ENCODE measurements around the gene TMEM187. TPM values are rescaled to one million over a fixed set of nuclear protein-coding genes. Genes with fewer than 3 reads are reported as not detected.
"Not testable (repeated sequence)": the region's sequence is repeated elsewhere in the genome, so short reads cannot be mapped to it uniquely, and the experiment has no call there.

Gene TMEM187
- total RNA-seq, 2 donors from 2014 or later, result 4.8 to 8.1 TPM

DNA sequence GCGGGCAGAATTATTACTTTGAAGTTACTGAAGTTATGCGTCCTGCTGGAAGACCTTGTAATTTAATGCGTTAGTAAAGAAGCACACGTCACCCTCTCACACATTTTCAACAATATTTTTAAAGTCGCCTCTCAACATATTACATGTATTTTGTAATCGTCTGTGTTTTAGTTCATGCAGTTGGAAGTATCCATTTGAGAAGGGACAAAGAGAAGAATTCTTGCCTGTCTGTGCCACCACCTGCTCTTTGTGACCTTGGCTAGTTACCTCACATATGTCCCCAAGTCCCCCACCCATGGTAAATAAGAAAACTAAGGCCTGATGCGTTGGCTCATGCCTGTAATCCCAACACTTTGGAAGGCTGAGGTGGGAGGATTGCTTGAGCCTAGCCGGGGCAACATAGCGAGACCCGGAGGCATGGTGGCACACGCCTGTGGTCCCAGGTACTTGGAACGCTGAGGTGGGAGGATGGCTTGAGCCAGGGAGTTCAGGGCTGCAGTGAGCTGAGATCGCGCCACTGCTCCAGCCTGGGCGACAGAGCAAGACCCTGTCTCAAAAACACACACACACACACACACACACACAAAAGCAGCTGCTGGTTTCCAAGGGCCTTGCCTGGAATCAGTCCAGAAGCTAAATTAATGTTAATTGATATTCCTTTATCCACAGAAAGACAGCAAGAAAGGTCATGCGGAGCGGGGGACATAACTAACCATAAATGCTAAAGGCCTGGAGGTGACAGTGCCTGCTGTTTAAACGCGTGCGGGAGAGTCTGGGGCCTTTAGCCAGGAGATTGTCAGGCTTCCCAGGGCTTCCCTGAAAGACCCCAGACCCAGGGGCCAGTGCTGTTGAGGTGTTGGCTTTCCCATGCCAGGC is 811 bp downstream of the TMEM187 start:
- 61 to 92% methylated on average over 2 to 12 of the region's 20 CpGs for WGBS, 2 experiments (ENCODE audit: insufficient coverage in 1 of 2, insufficient read length in 1 of 2)
- H3K4me3 Mint-ChIP-seq, result peak overlapping the region; percentile 96
- DNase-seq, result peak; percentile 48
- H3K27me3 Mint-ChIP-seq (ENCODE audit: insufficient read depth), result no peaks in the 10 kb centered on the region
- TF ChIP-seq, protein P1, sequence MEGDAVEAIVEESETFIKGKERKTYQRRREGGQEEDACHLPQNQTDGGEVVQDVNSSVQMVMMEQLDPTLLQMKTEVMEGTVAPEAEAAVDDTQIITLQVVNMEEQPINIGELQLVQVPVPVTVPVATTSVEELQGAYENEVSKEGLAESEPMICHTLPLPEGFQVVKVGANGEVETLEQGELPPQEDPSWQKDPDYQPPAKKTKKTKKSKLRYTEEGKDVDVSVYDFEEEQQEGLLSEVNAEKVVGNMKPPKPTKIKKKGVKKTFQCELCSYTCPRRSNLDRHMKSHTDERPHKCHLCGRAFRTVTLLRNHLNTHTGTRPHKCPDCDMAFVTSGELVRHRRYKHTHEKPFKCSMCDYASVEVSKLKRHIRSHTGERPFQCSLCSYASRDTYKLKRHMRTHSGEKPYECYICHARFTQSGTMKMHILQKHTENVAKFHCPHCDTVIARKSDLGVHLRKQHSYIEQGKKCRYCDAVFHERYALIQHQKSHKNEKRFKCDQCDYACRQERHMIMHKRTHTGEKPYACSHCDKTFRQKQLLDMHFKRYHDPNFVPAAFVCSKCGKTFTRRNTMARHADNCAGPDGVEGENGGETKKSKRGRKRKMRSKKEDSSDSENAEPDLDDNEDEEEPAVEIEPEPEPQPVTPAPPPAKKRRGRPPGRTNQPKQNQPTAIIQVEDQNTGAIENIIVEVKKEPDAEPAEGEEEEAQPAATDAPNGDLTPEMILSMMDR (conservative IDR thresholded peaks at IDR 0.05), result no peak
- peaks cover under 1% of the 10 kb centered on the region for H3K36me3 Mint-ChIP-seq (ENCODE audit: low read depth)
- H3K9me3 Mint-ChIP-seq, result no peaks in the 10 kb centered on the region
- Histone ChIP-seq H3K9ac (ENCODE audit: extremely low read depth, low read length, poor library complexity, severe bottlenecking) (peak overlapping the region; percentile 83), H3K27ac (ENCODE audit: low read depth, low read length) (peak overlapping the region; percentile 99), H3K4me3 (ENCODE audit: low read length) (peak overlapping the region; percentile 89), H3K36me3 (ENCODE audit: control insufficient read depth, insufficient read depth, low read length) (peaks cover 8% of the 10 kb centered on the region), H3K27me3 (ENCODE audit: control insufficient read depth, insufficient read depth, low read length, poor library complexity, severe bottlenecking) (no peaks in the 10 kb centered on the region), H3K9me3 (ENCODE audit: control insufficient read depth, low read length) (no peaks in the 10 kb centered on the region), H3K4me1 (ENCODE audit: control insufficient read depth, insufficient read depth, low read length) (peaks cover 4% of the 10 kb centered on the region)
- H3K4me1 Mint-ChIP-seq, result peaks cover 22% of the 10 kb centered on the region
- H3K27ac Mint-ChIP-seq, result peak overlapping the region; percentile 96

DNA sequence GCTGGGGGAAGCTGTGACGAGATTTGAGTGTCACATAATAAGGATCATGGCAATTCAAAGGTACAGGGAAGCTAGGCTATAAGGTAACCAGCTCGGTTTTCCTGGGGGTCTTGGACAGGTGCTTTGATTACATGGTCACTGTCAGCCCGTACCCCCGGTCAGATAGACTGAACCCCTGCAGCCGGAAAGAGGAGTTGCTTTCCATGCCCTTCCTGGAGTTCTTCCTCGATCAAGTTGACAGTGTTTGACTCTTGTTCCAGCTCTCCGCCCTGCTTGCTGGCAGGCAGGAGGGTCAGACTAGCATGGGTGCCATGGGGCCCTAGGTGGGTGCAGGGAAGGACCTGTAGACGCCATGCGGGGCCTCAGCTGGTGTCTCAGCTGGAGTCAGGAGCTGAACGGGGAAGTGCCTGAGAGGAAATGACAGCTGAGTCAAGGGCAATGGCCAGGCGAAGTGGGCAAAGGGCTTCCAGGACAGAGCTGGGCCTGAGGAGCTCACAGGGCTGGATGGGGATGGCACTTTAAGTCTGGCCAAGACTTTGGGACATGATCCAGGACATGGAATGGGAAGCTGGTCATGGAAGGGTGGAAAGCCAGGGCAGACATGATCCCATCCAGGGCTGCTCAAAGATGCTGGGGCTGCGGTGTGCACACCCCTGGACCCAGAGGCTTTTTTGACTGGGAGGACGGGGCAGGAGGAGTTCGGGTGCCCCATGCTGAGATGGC is 1.6 kb downstream of the TMEM187 start:
- Mint-ChIP-seq H3K27ac (peak overlapping the region; percentile 67), H3K4me1 (peaks cover 19% of the 10 kb centered on the region), H3K4me3 (peak overlapping the region; percentile 96), H3K36me3 (ENCODE audit: low read depth) (no peaks in the 10 kb centered on the region), H3K9me3 (no peaks in the 10 kb centered on the region), H3K27me3 (ENCODE audit: insufficient read depth) (no peaks in the 10 kb centered on the region)
- 96 to 100% methylated on average over 4 to 14 of the region's 14 CpGs for WGBS, 2 experiments (ENCODE audit: insufficient coverage in 1 of 2, insufficient read length in 1 of 2)
- TF ChIP-seq, protein P1 (conservative IDR thresholded peaks at IDR 0.05), result no peak
- H3K27me3 ChIP-seq (ENCODE audit: control insufficient read depth, insufficient read depth, low read length, poor library complexity, severe bottlenecking), result no peaks in the 10 kb centered on the region
- H3K9me3 ChIP-seq (ENCODE audit: control insufficient read depth, low read length), result no peaks in the 10 kb centered on the region
- H3K4me3 ChIP-seq (ENCODE audit: low read length), result peak overlapping the region; percentile 89
- peak; percentile 43 for DNase-seq
- no peak overlapping the region for H3K9ac ChIP-seq (ENCODE audit: extremely low read depth, low read length, poor library complexity, severe bottlenecking)
- peaks cover 4% of the 10 kb centered on the region for H3K36me3 ChIP-seq (ENCODE audit: control insufficient read depth, insufficient read depth, low read length)
- peak overlapping the region; percentile 99 for H3K27ac ChIP-seq (ENCODE audit: low read depth, low read length)
- H3K4me1 ChIP-seq (ENCODE audit: control insufficient read depth, insufficient read depth, low read length), result no peaks in the 10 kb centered on the region

DNA sequence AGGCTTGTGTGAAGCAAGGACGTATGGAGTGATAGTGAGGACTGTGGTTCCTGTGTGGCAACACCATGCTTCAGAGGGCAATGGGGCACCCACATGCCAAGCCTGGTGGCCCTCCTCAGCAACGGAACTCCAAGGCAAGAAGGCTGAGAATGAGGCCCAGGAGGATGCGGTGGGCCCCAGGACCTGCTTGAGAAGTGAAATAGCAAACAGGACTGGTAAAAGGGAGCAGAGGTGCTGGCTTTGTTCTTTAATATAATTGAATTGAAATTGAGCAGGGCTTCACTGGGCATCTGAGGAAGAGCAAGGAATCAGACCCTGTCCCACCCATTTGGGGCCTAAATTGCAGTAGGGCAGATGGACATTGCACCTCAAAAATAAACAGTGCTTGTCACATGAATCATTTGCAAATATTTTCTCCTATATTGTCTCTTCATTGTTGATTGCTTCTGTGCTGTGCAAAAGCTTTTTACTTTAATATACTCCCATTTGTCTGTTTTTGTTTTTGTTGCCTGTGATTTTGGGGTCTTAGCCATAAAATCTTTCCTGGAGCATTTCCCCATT is 2.3 kb downstream of the TMEM187 start:
- TF ChIP-seq, protein P1 (conservative IDR thresholded peaks at IDR 0.05), result no peak
- H3K36me3 ChIP-seq (ENCODE audit: control insufficient read depth, insufficient read depth, low read length), result no peaks in the 10 kb centered on the region
- no peak overlapping the region for H3K4me3 ChIP-seq (ENCODE audit: low read length)
- no peak overlapping the region for H3K9ac ChIP-seq (ENCODE audit: extremely low read depth, low read length, poor library complexity, severe bottlenecking)
- Mint-ChIP-seq H3K27me3 (ENCODE audit: insufficient read depth) (no peaks in the 10 kb centered on the region), H3K27ac (no peak overlapping the region), H3K36me3 (ENCODE audit: low read depth) (no peaks in the 10 kb centered on the region), H3K4me3 (no peak overlapping the region), H3K9me3 (no peaks in the 10 kb centered on the region), H3K4me1 (peaks cover 15% of the 10 kb centered on the region)
- DNase-seq, result no peak
- no peak overlapping the region for H3K27ac ChIP-seq (ENCODE audit: low read depth, low read length)
- WGBS, 2 experiments (ENCODE audit: insufficient coverage in 1 of 2, insufficient read length in 1 of 2), result 91% methylated on average over 3 of the region's 3 CpGs; no CpG with 5 or more reads in 1 of the 2 experiments
- no peaks in the 10 kb centered on the region for H3K9me3 ChIP-seq (ENCODE audit: control insufficient read depth, low read length)
- H3K4me1 ChIP-seq (ENCODE audit: control insufficient read depth, insufficient read depth, low read length), result no peaks in the 10 kb centered on the region
- no peaks in the 10 kb centered on the region for H3K27me3 ChIP-seq (ENCODE audit: control insufficient read depth, insufficient read depth, low read length, poor library complexity, severe bottlenecking)

DNA sequence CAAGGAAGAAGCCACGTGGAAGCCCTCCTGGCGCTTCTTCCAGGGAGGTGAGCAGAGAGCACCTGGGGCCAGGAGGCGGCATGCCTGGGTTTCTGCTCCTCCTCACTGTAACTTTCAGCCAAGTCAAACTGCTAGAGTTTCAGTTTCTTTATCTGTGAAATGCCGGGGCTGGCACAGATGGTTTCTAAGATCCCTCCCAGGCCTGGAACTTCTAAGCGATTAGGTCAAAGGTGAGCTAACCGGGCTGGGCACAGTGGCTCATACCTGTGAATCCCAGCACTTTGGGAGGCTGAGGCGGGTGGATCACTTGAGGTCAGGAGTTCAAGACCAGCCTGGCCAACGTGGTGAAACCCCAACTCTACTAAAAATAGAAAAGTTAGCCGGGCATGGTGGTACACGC is 7.8 kb downstream of the TMEM187 start:
- not testable (repeated sequence) for H3K27me3 Mint-ChIP-seq (ENCODE audit: insufficient read depth); H3K27ac ChIP-seq (ENCODE audit: low read depth, low read length); H3K27ac Mint-ChIP-seq; H3K4me3 ChIP-seq (ENCODE audit: low read length); H3K4me3 Mint-ChIP-seq; H3K9ac ChIP-seq (ENCODE audit: extremely low read depth, low read length, poor library complexity, severe bottlenecking); H3K36me3 ChIP-seq (ENCODE audit: control insufficient read depth, insufficient read depth, low read length); DNase-seq; H3K4me1 ChIP-seq (ENCODE audit: control insufficient read depth, insufficient read depth, low read length); H3K27me3 ChIP-seq (ENCODE audit: control insufficient read depth, insufficient read depth, low read length, poor library complexity, severe bottlenecking); H3K9me3 ChIP-seq (ENCODE audit: control insufficient read depth, low read length); H3K4me1 Mint-ChIP-seq
- H3K9me3 Mint-ChIP-seq, result peaks cover 45% of the 10 kb centered on the region
- peaks cover 12% of the 10 kb centered on the region for H3K36me3 Mint-ChIP-seq (ENCODE audit: low read depth)
- WGBS, 2 experiments (ENCODE audit: insufficient coverage in 1 of 2, insufficient read length in 1 of 2), result 85 to 88% methylated on average over 5 to 7 of the region's 10 CpGs
